ENCODE measurements around the gene DYNLT5. TPM values are rescaled to one million over a fixed set of nuclear protein-coding genes. Genes with fewer than 3 reads are reported as not detected.
"Not testable (repeated sequence)": the region's sequence is repeated elsewhere in the genome, so short reads cannot be mapped to it uniquely, and the experiment has no call there.

The DYNLT5 gene, protein sequence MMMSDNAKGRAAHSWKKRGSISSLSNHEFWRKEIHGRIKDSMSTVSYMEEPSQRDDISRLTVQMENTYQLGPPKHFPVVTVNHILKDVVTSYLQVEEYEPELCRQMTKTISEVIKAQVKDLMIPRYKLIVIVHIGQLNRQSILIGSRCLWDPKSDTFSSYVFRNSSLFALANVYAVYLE
- total RNA-seq (2014; rRNA removed; shearing (Covaris generic)), result not detected in 2 replicates

DNA sequence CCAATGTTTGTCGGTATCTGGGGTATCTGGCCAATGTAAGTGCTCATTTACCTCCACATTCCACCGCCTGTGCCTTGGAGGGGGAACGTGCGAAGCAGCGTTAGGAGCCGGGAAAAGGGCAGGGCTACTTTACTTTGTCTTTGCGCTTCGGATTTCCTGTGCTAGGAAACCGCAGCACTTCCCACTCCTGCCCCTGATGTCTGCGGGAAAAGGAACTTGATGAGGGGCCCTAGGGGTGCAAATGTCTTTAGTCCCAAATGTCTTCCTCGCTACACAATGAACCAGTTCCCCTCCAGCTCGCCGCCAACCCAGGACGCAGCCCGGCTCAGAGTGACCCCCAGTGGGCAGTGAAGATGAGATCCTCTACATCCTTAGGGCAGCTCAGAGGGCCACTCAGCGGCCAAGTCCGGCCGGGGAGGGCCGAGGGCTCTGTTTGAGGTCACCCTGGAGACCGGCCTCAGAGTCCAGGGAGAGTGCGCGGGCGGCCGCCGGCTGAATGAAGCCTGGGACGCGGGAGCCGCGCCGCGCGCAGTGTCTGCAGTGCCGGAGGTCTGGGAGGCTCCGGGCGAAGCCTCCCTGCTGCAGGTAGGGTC is at the start of gene DYNLT5:
Gene DYNLT5 (plus strand): TSS at position 460 of the 593 bp plus-strand sequence. CDS start 2,200 bp downstream, outside the sequence.
- no peak for DNase-seq (ENCODE audit: low spot score)

DNA sequence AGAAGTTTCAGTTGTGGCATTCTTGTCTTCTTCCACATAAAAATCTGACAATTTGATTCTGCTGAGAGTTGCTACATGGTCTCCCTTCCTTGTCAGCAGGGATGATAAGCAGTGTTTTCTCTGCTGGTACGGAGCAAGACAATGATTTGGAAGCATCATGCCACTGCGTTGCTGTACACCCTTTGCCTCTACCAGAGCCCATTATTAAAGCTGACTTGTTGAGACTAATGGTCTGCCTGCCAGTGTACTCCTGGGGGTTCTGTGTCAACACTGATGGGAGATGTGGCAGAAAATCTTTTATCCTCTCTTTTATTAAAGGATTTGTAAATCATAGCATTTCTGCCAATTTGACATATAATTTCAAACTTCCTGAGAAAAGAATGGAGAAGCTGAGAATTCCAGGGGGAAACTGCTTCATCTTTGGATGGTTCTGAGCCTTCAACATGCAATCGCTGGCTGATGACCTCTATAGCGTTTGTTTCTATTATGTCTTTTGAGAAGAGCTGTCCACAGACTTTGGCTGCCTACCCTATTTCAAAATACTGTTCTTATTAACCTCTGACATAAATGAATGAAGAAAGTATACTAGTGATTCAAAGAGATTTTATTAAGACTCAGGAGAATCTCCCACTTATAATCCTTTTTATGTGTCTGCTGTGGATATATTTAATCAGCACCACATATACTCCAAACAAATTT is 47.9 kb upstream of the DYNLT5 start:
- DNase-seq (ENCODE audit: low spot score), result no peak

DNA sequence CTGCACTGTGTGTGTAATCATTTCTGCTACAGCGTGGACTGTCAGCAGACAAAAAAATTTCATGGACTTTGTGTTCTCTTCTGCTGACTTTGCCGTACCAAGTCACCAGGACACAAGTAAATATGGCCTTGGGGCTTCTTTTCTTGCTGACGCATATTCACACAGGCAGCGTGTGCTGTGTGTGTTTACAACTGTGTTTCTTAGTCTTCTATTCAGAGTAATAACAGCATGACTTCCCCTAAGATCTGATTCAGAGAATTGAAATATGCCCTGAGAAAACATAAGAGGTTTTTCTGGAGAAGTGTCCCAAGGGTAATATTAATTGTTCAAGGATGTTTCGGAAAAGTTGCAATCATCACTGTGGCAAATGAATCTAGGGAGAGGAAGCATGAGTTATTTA is 47.1 kb upstream of the DYNLT5 start:
- DNase-seq (ENCODE audit: low spot score), result no peak

DNA sequence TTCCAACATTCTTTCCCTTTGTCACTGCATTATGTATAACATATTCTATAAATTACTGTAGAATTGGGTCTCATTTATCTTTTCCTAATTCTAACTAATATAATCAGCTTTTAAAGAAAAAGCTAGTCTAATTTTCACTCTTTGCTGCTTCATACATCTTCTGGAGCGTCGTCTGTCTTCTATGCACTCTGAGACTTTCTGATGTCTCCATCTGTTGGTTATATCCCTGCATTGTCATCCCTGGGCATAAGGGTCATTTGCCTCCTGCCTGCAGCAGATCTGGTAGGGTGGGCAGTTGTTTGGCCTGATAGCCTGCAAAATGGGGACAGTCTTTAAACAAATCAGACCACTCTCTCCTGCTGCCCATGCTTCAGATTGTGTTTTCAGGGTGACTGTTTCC is 40.8 kb upstream of the DYNLT5 start:
- no peak for DNase-seq (ENCODE audit: low spot score)

DNA sequence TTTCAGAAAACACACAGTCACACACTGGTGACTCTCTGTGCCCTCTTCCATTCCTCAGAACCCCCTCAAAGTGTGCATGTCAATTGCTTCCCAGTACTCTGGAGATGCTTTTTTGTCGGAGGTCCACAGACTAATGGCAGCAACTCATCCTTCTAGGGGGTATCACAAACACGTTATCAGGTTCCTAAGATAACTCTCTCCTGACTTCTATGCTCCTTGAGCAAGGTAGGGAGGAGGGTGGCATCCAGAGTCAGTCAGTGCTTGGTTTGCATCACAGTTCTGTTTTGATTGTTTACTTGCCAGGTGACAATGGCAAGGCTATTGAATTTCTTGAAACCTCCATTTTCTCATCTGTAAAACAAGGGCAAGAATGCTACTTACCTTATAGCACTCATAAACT is 39.4 kb upstream of the DYNLT5 start:
- no peak for DNase-seq (ENCODE audit: low spot score)

DNA sequence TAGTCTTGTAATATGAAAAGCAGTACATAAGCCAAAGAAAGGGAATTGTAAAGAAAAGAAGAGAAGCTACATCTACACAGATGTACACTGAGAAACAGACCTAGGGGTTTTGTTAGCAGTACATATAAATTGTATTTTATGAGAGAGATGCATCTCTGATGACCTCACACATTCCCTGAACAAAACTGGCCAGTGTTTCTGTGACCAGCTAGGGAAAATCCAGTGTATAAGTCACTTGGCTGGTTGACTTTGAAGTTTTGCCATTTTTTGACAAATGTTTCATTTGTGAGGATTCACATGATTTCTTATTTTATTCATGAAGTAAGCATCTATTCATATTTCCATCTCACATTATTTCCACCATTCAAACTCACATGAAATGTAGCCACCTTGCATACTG is 28.3 kb upstream of the DYNLT5 start:
- DNase-seq (ENCODE audit: low spot score), result no peak

DNA sequence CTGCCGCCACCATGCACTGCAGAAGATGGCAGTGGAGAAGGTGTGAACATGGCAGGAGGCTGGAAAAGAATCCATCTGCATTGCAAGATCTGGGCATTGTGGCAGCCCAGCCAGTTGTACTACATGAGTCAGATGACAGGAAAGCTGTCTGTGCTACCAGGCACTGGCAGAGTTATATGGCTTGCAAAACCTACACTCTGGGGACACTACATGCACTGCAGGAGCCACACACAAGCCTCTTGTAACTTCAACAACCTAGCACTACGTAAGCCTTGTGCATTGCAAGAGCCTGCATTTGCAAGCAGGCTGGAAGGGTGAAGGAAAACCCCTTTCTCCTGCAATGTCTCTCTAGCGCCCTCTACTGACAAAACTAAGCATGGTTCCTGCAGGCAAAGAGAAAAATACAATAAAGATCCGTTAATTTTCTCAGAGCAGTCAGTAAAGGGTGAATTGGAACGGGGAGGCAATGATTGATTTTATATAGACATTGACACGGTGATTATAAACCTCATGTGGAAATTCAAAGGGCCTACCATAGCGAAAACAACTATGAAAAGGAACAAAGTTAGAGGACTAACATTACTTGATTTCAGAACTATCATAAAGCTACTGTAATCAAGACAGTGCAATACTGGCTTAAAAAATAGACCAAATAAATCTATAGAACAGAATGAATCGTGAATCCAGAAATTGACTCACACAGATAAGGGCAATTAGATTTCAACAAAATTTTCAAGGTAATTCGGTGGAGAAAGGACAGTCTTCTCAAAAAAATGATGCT is 26.2 kb upstream of the DYNLT5 start:
- DNase-seq (ENCODE audit: low spot score), result peak; percentile 53

DNA sequence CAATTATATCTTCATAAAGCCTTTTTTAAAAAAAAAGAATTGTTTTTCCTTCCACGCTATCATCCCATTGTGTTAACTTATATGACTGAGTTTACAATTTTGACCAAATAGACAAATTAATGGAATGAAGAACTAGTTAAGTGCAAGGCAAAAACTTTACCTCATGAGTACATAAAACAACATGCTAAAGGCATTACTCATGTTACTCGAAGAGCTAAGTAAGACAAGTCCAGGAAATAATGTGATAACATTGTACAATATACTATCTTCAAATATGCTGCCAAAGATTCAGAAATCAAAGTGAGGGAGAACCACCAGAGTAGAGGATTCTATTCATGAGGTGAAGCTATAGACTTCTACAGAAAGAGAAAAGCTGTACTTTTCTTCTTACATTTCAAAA is 24.2 kb upstream of the DYNLT5 start:
- DNase-seq (ENCODE audit: low spot score), result no peak

DNA sequence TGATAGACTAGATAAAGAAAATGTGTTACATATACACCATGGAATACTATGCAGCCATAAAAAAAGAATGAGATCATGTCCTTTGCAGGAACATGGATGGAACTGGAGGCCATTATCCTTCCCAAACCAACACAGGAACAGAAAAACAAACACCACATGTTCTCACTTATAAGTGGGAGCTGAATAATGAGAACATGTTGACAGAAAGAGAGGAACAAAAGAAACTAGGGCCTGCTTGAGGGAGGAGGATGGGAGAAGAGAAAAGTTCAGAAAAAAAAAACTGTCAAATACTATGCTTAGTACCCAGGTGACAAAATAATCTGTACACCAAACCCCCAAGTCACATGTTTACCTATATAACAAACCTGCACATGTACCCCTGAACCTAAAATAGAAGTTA is 23.5 kb upstream of the DYNLT5 start:
- DNase-seq (ENCODE audit: low spot score), result not testable (repeated sequence)

DNA sequence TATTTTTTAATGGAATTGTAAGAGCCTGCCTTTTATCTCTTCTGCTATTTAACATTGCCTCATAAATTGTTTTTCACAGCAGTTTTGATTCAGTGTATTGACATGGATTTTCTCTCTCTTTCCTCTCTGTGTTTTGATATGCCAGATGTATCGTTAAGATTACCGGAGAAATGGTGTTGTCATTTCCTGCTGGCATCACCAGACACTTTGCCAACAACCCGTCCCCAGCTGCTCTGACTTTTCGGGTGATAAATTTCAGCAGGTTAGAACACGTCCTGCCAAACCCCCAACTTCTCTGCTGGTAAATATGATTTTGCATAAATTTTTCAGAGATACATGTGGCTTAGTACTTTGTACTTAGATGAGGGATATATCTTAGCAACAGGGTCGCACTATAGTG is 23.1 kb upstream of the DYNLT5 start:
- DNase-seq (ENCODE audit: low spot score), result peak; percentile 31

DNA sequence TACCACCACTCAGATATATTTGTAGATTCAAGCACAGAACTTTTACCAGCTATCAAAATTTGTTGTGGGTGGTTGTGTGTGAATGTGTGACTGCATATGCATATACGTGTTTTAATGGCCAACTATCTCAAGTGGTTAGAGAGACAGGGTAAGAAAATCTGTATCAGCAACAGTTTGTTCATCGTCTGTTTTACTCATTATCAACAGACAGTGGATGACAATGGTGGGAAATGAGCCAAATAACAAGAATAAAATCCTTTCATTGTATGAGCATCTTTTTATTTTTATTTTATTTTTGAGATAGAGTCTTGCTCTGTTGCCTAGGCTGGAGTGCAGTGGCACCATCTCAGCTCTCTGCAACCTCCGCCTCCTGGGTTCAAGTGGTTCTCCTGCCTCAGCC is 22.7 kb upstream of the DYNLT5 start:
- no peak for DNase-seq (ENCODE audit: low spot score)

DNA sequence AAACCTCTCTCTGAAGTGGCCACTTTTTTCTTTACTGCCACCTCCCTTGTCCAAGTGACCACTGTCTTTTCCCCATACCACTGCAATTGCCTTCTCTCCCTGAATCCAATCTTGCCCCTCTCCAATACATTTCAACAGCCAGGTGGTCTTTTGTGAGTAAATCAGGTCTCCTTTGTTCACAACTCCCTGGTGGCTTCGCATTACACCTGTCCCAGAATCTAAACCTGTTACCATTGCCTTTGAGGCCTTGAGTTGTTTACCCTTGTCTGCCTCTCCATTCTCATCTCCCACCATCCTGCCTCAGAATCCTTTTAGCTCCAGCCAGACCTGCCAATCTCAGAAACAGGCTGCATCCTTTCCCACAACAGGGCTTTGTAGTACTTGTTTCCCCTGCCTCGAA is 21.8 kb upstream of the DYNLT5 start:
- no peak for DNase-seq (ENCODE audit: low spot score)

DNA sequence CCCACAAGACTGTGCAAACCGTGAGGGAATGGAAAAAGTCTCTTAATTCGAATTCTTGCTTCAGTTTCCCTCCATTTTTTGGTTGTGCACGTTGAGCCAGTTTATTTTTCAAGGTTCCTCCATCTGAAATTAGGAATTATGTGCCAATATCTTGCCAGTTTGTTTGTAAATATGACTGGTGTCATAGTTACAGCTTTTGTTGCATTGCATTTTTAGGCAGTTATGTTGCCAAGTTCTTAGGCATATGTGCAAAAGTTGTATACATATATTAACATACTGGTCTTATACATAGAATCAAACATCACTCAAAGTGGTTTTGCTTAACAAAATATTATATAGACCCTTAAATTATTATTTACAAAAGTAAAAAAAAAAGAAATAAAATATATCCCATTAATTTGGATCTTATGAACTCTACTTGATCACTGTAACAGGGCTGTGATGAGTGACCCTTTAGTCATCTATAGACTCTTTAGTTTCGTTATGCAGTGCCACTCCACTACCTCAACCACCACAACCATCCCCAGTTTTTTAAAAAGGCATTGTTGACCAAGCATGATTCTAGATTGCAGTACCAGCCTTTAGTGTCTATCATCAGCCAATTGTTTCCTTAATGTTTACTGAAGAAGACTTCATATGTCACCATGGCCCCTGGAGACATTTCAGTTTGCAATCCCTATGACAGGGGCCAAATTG is 20.9 kb upstream of the DYNLT5 start:
- DNase-seq (ENCODE audit: low spot score), result no peak

DNA sequence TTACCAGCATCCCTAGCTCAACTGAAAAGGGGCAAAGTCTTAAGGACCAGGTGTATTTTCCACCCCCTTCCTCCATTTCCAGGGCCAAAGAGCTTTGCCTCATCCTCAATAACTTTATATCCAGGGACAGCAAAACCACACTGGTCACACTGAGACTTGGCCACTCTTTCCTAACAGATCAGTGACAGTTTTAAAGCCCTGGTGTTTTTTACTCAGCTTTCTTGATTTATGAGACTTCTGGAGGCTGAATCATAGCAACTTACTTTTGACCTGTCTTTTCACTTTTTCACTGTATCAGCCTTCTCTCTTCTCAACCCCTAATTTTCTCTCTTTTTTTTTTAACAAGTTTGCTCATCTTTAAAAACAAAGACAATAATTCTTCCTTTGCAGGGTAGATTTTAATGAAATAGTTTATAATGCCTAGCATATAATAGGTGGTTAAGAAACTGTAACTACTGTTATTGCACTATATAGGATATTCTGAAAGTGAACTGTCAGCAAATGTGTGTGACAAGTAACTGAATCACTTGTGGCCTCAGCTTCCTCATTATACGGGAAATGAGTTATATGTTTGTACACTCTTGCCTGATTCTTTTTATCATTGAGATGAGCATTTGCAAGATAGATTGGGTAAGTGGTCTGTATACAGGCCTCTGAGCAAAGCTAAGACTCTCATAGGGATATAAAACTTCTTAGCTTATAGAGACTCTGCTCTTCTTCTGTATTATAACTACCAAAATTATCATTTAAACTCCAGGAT is 19.7 kb upstream of the DYNLT5 start:
- peak; percentile 22 for DNase-seq (ENCODE audit: low spot score)

DNA sequence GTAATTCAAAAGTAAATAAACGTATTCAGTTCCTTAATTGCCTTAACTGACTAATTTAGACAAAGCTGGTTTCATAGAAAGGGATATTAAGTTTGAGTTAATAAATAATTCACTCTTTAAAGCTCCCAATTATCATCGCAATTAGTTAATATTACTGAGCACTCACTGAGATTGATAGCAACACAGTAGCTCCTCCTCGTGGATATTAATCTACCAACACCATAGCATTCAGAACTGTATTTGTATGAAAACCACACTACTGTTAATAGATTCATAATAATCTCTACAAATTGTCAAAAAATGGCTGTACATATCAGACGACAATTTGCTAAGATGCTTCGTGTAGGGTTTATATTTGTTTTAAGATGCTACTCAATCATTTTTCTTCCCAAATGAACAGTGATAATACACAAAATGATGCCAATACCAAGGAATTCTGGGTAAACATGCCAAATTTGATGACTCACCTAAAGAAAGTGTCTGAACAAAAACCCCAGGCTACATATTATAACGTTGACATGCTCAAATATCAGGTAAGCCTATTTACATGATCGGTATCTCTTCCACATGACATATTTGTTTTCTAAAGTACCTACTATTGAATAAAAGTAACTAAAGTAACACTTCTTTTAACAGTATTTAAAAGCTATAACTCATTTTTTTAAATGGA is 18.8 kb upstream of the DYNLT5 start:
- DNase-seq (ENCODE audit: low spot score), result no peak

DNA sequence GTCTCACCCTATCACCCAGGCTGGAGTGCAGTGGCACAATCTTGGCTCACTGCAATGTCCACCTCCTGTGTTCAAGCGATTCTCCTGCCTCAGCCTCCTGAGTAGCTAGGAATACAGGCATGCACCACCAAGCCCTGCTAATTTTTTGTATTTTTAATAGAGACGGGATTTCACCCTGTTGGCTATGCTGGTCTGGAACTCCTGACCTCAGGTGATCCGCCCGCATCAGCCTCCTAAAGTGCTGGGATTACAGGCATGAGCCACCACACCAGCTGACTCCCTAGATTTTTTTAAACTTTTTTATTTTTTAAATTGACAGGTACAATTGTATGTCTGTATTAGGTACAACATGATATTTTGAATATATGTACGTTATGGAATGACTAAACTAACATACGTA is 17.7 kb upstream of the DYNLT5 start:
- not testable (repeated sequence) for DNase-seq (ENCODE audit: low spot score)

DNA sequence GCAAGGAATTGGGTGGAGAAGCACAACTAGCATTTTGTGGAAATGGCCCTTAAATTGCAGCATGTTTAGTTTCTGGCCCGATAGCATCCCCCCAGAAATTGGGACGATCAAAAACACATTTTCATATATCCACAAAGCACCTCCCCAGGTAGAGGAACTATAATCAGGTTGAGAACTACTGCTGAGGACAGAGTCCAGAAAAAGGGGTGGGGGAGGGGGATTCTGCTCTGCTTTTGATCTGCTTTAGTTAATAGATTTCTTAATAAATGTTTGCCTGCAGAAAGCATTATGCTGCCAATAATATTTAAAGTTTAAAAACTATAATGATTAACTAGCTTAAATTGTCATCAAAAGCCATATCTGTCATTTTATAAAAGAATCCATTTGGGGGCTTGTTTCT is 14.4 kb upstream of the DYNLT5 start:
- no peak for DNase-seq (ENCODE audit: low spot score)

DNA sequence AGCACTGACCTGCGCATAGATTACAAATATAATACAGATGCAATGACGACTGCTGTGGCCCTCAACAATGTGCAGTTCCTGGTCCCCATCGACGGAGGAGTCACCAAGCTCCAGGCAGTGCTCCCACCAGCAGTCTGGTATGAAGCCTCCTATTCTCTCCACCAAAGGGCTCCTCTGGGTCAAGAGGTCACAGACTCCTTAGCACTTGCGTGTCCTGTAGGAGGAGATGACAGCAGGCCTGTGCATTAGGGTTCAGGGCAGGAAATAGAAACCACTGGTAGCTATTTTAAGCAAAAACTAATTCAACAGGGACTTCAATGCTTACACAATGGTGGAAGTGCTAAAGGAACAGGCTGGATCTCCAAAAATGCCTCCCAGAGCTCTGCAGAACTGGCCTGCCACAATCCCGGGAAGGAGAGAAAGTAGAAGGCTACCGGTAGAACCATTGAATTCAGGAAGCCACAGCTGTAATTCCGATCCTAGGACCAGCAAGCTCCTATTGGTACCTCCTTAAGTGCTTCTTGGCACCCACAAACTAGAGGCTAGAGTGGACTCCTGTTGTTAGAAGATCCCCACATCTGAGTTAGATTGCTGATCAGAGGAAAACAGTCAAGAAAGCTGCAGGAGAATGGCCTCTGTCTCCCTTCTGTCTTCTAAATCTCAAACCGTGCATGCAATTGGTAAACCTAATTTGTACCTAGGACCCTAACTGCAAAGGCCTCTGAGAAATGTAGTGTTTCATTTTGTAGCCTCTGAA is 12.7 kb upstream of the DYNLT5 start:
- DNase-seq (ENCODE audit: low spot score), result no peak

DNA sequence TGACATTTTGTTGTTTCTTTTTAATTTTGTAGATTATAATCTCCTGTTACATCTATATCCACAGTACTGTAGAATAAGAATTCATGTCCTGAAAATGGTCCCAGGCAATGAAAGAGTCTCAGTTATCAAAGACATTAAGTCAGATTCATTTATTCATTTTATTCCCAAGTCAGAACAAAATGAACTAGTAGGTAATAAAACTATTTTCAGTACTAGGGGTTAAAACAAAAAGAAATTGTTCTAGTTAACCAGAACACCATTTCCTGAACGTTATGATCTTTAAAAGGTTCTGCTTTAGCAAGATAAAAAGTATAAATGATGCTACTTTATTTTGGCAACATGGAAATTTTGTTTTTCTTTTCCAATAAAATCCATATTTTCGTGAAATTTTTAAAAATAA is 6.8 kb upstream of the DYNLT5 start:
- no peak for DNase-seq (ENCODE audit: low spot score)

DNA sequence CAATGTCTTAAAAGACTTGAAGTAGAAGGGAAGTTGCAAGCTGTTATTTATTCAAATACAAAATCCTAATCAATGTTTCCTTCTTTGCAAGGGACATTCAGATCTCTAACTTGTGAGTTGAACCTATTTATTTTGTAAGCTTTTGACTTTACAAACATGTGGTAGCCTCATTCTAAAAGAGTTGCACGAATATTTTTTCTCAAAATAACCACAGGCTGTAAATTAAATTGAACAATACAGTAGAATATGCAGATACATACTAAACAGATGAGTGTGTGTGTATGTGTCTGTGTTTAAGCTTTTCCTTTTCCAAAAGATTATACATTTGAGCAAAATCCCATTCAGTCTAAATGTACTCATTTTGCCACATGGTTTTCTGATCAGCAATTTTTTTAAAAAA is 4.8 kb upstream of the DYNLT5 start:
- DNase-seq (ENCODE audit: low spot score), result no peak

Measured in A172 (cell line).